BLaER1 treated with 17β-estradiol and CSF1 and Interleukin-3, amounts not matched to agents 10 nM and 100 nM (cell line): ENCODE results near the gene FBLN1.
A peak's percentile ranks its signal among the peaks of the same experiment; 100 is the strongest.

Experiments
- H3K27ac ChIP-seq, 11 experiments: shearing (Covaris generic); formaldehyde crosslinking; 2 replicates each; pipeline ENCODE4 v1.8.1; 2022
- H3K27me3 ChIP-seq, 11 experiments: shearing (Covaris generic); formaldehyde crosslinking; 2 replicates each; pipeline ENCODE4 v1.8.1; 2022
- H3K36me3 ChIP-seq, 11 experiments: shearing (Covaris generic); formaldehyde crosslinking; 2 replicates each; pipeline ENCODE4 v1.8.1; 2022
- H3K4me1 ChIP-seq, 10 experiments: shearing (Covaris generic); formaldehyde crosslinking; 2 replicates each; pipeline ENCODE4 v1.8.1; 2022
- H3K4me2 ChIP-seq, 11 experiments: shearing (Covaris generic); formaldehyde crosslinking; 2 replicates each; pipeline ENCODE4 v1.8.1; 2022
- H3K4me3 ChIP-seq, 10 experiments: shearing (Covaris generic); formaldehyde crosslinking; 2 replicates each; pipeline ENCODE4 v1.8.1; 2022
- H3K9ac ChIP-seq, 11 experiments: shearing (Covaris generic); formaldehyde crosslinking; 2 replicates each; pipeline ENCODE4 v1.8.1; 2022
- H3K9me3 ChIP-seq, 11 experiments: shearing (Covaris generic); formaldehyde crosslinking; replicated peaks in 1 of 11; 2 replicates each; pipeline ENCODE4 v1.8.1; 2022
- H4K20me1 ChIP-seq, 11 experiments: shearing (Covaris generic); formaldehyde crosslinking; 2 replicates each; pipeline ENCODE4 v1.8.1; 2022
- Cebpa-rat ChIP-seq, 11 experiments: shearing (Covaris generic); IDR thresholded peaks; 2 replicates each; pipeline ENCODE4 v1.8.1; 2022

FBLN1 gene

GRCh38 chr22:45515676-45516075 is 13.0 kb downstream of the FBLN1 start:
- H3K4me2 ChIP-seq, result peak overlapping the region in 8 of 11 experiments; percentile 4 to 42 (median 28); a peak in 10 of 22 replicates
- H3K36me3 ChIP-seq, result peaks cover 0 to 46% (median 26%) of the 10 kb centered on the region in 11 experiments; a peak in 14 of 22 replicates
- no peaks in the 10 kb centered on the region; a peak in 1 of 22 replicates for H3K27me3 ChIP-seq
- H3K4me1 ChIP-seq, result peaks cover 19 to 62% (median 52%) of the 10 kb centered on the region in 10 experiments
- H3K27ac ChIP-seq, result peak overlapping the region in 2 of 11 experiments; percentile 25 to 28; a peak in 1 of 22 replicates
- H4K20me1 ChIP-seq, result peaks cover 0 to 34% (median 18%) of the 10 kb centered on the region in 11 experiments; a peak in 13 of 22 replicates
- TF ChIP-seq Cebpa-rat (IDR thresholded peaks at IDR 0.05), result no peak
- peak overlapping the region in 1 of 11 experiments; percentile 12; a peak in 2 of 22 replicates for H3K9ac ChIP-seq
- no peak overlapping the region for H3K4me3 ChIP-seq
- H3K9me3 ChIP-seq, result no peaks in the 10 kb centered on the region

- Histone ChIP-seq H3K27ac (peak overlapping the region in 2 of 11 experiments; percentile 25 to 28; a peak in 1 of 22 replicates), H3K4me2 (peak overlapping the region in 8 of 11 experiments; percentile 4 to 42 (median 28); a peak in 11 of 22 replicates), H3K36me3 (peaks cover 0 to 51% (median 31%) of the 10 kb centered on the region in 11 experiments; a peak in 17 of 22 replicates), H4K20me1 (peaks cover 0 to 34% (median 18%) of the 10 kb centered on the region in 11 experiments; a peak in 13 of 22 replicates), H3K4me1 (peaks cover 14 to 58% (median 48%) of the 10 kb centered on the region in 10 experiments), H3K9ac (no peak overlapping the region), H3K27me3 (no peaks in the 10 kb centered on the region; a peak in 1 of 22 replicates), H3K9me3 (no peaks in the 10 kb centered on the region), H3K4me3 (no peak overlapping the region)
- TF ChIP-seq Cebpa-rat (IDR thresholded peaks at IDR 0.05), result no peak
These were observed 13.5 kb downstream of the FBLN1 start for GRCh38 chr22:45516163-45516562.

GRCh38 chr22:45516923-45517675 is 14.4 kb downstream of the FBLN1 start:
- H4K20me1 ChIP-seq, result peaks cover 0 to 34% (median 18%) of the 10 kb centered on the region in 11 experiments; a peak in 13 of 22 replicates
- TF ChIP-seq Cebpa-rat (IDR thresholded peaks at IDR 0.05), result no peak

DNA sequence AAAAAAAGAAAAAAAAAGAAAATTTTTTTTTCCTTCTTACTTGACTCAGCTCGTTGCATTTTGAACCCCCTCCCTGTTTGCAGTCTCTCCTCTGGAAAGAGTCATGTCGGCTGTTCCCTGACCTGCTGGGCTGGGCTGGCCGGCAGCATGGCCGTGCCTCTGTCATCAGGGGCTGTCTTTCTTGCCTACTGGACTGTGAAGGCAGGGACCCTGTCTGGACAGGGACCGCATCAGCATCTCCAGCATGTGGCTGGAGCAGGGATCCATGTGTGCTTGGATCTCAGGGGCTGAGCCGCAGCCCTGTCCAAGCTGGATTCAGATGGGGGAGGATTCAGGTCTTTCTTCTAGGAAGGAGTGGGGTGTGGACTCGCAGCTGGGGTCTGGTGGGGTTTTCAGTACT is 15.5 kb downstream of the FBLN1 start:
- H4K20me1 ChIP-seq, result peaks cover 0 to 34% (median 18%) of the 10 kb centered on the region in 11 experiments; a peak in 13 of 22 replicates
- no peak for TF ChIP-seq Cebpa-rat (IDR thresholded peaks at IDR 0.05)
- H3K36me3 ChIP-seq, result peaks cover 0 to 70% (median 49%) of the 10 kb centered on the region in 11 experiments; a peak in 17 of 22 replicates
- no peaks in the 10 kb centered on the region; a peak in 1 of 22 replicates for H3K27me3 ChIP-seq
- H3K4me3 ChIP-seq, result no peak overlapping the region
- no peak overlapping the region for H3K4me2 ChIP-seq
- H3K4me1 ChIP-seq, result peaks cover 3 to 38% (median 30%) of the 10 kb centered on the region in 10 experiments; a peak in 19 of 20 replicates
- H3K9ac ChIP-seq, result no peak overlapping the region
- H3K9me3 ChIP-seq, result no peaks in the 10 kb centered on the region
- no peak overlapping the region for H3K27ac ChIP-seq

More at GRCh38 chr22:45516923-45517675, 14.4 kb downstream of the FBLN1 start:
- H3K4me3 ChIP-seq, result no peak overlapping the region
- H3K9me3 ChIP-seq, result no peaks in the 10 kb centered on the region
- H3K27ac ChIP-seq, result peak overlapping the region in 4 of 11 experiments; percentile 8 to 27 (median 16); a peak in 5 of 22 replicates
- no peaks in the 10 kb centered on the region; a peak in 1 of 22 replicates for H3K27me3 ChIP-seq
- H3K36me3 ChIP-seq, result peaks cover 0 to 60% (median 39%) of the 10 kb centered on the region in 11 experiments; a peak in 17 of 22 replicates
- peak overlapping the region in 1 of 11 experiments; percentile 22; a peak in 2 of 22 replicates for H3K9ac ChIP-seq
- H3K4me1 ChIP-seq, result peaks cover 5 to 49% (median 39%) of the 10 kb centered on the region in 10 experiments; a peak in 19 of 20 replicates
- H3K4me2 ChIP-seq, result peak overlapping the region in 8 of 11 experiments; percentile 4 to 42 (median 26); a peak in 13 of 22 replicates

GRCh38 chr22:45518580-45518991 is 15.9 kb downstream of the FBLN1 start:
- no peak overlapping the region for H3K9ac ChIP-seq
- no peak overlapping the region for H3K27ac ChIP-seq
- no peak for TF ChIP-seq Cebpa-rat (IDR thresholded peaks at IDR 0.05)
- peaks cover 0 to 34% (median 18%) of the 10 kb centered on the region in 11 experiments; a peak in 13 of 22 replicates for H4K20me1 ChIP-seq
- no peak overlapping the region for H3K4me2 ChIP-seq
- no peak overlapping the region for H3K4me3 ChIP-seq
- no peaks in the 10 kb centered on the region for H3K9me3 ChIP-seq
- H3K27me3 ChIP-seq, result no peaks in the 10 kb centered on the region; a peak in 1 of 22 replicates
- H3K36me3 ChIP-seq, result peaks cover 0 to 75% (median 54%) of the 10 kb centered on the region in 11 experiments; a peak in 17 of 22 replicates
- H3K4me1 ChIP-seq, result peaks cover 0 to 34% (median 26%) of the 10 kb centered on the region in 10 experiments; a peak in 16 of 20 replicates

DNA sequence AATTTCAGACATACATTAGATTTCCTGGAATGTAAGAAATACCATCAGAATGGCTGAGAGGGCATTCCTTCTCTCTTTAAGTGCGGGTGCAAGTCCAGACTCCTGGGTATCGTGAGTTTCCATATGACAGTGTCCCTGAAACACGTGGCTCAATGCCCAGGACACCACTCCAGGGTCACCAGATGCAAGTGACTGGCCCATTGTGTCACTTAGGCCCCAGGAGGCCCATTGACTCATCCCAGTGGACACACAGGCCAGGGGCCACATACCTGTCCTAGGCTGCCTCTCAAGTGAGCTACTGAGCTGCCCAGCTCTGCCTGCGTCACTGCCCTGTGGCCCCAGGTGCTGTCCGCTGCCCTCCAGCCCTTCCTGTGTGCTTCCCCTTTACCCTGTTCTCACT is 18.5 kb downstream of the FBLN1 start:
- Histone ChIP-seq H3K4me1 (peaks cover 0 to 18% (median 12%) of the 10 kb centered on the region in 10 experiments; a peak in 16 of 20 replicates), H3K27ac (no peak overlapping the region), H3K36me3 (peaks cover 0 to 83% (median 70%) of the 10 kb centered on the region in 11 experiments; a peak in 17 of 22 replicates), H3K9ac (no peak overlapping the region), H3K4me2 (no peak overlapping the region), H3K9me3 (no peaks in the 10 kb centered on the region), H3K4me3 (no peak overlapping the region), H3K27me3 (no peaks in the 10 kb centered on the region), H4K20me1 (peaks cover 0 to 17% (median 7%) of the 10 kb centered on the region in 11 experiments; a peak in 11 of 22 replicates)
- no peak for TF ChIP-seq Cebpa-rat (IDR thresholded peaks at IDR 0.05)

GRCh38 chr22:45522462-45522861 is 19.8 kb downstream of the FBLN1 start:
- peaks cover 0 to 96% (median 71%) of the 10 kb centered on the region in 11 experiments; a peak in 17 of 22 replicates for H3K36me3 ChIP-seq
- no peak for TF ChIP-seq Cebpa-rat (IDR thresholded peaks at IDR 0.05)
- no peak overlapping the region for H3K27ac ChIP-seq
- no peak overlapping the region for H3K4me2 ChIP-seq
- no peak overlapping the region for H3K9ac ChIP-seq
- peaks cover 0 to 5% (median 0%) of the 10 kb centered on the region in 10 experiments; a peak in 4 of 20 replicates for H3K4me1 ChIP-seq
- H3K9me3 ChIP-seq, result no peaks in the 10 kb centered on the region
- no peak overlapping the region for H3K4me3 ChIP-seq
- peaks cover 0 to 6% (median 0%) of the 10 kb centered on the region in 11 experiments; a peak in 5 of 22 replicates for H4K20me1 ChIP-seq
- no peaks in the 10 kb centered on the region for H3K27me3 ChIP-seq

DNA sequence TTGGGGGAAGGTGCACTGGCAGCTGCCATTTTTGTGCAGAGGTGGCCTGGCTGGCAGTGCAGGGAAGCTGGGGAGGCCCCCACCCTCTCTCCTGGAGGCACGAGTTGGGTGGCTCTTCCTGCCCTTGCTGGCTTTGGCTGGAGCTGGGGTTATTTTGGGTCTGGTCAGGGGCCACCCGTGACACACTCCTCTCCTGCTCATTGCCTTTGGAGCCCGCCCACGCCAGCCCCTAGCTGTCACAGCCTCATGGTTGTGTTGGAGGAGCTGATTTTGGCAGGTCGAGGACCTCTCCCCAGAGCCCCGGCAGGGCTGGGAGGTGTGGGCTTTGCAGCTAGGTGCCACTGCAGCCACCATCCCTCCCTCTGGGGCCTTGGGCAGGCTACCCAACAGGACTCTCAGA is 21.5 kb downstream of the FBLN1 start:
- no peak for TF ChIP-seq Cebpa-rat (IDR thresholded peaks at IDR 0.05)
- Histone ChIP-seq H4K20me1 (peaks cover 0 to 3% (median 0%) of the 10 kb centered on the region in 11 experiments; a peak in 2 of 22 replicates), H3K27me3 (no peaks in the 10 kb centered on the region)

More for the DNA sequence above, 21.5 kb downstream of the FBLN1 start:
- Histone ChIP-seq H3K4me1 (peaks cover 0 to 5% (median 0%) of the 10 kb centered on the region in 10 experiments; a peak in 1 of 20 replicates), H3K4me2 (no peak overlapping the region), H3K9me3 (no peaks in the 10 kb centered on the region), H3K9ac (no peak overlapping the region), H3K4me3 (no peak overlapping the region), H3K27ac (no peak overlapping the region), H3K36me3 (peaks cover 0 to 100% (median 74%) of the 10 kb centered on the region in 11 experiments; a peak in 16 of 22 replicates)
